CD4-positive, alpha-beta T cell treated with Interleukin-15 for 4 hours (primary cell): Measurements from ENCODE around the gene PPP2R2D.

Source experiments
- DNase-seq: peaks from one replicate; pipeline ENCODE4 v3.0.0-alpha.2; 2020; ENCODE audit warnings: low spot score

The PPP2R2D gene

GRCh38 chr10:131929122-131929845 is 28.5 kb downstream of the PPP2R2D start:
- DNase-seq = no peak

GRCh38 chr10:131930150-131930549 is 29.3 kb downstream of the PPP2R2D start:
- no peak for DNase-seq

- no peak for DNase-seq
Measured at GRCh38 chr10:131930586-131931330, 29.9 kb downstream of the PPP2R2D start.

- no peak for DNase-seq
Measured at GRCh38 chr10:131931981-131932380, 31.2 kb downstream of the PPP2R2D start.

GRCh38 chr10:131933016-131933695 is 32.3 kb downstream of the PPP2R2D start:
- DNase-seq = no peak

GRCh38 chr10:131933696-131934086 is 32.9 kb downstream of the PPP2R2D start:
- DNase-seq = no peak

- no peak for DNase-seq
Measured at GRCh38 chr10:131934769-131935168, 34.0 kb downstream of the PPP2R2D start.

GRCh38 chr10:131935260-131935659 is 34.5 kb downstream of the PPP2R2D start:
- no peak for DNase-seq

- no peak for DNase-seq
Measured at GRCh38 chr10:131936294-131936693, 35.5 kb downstream of the PPP2R2D start.

- no peak for DNase-seq
Measured at GRCh38 chr10:131936736-131937135, 35.9 kb downstream of the PPP2R2D start.

GRCh38 chr10:131937836-131938235 is 37.0 kb downstream of the PPP2R2D start:
- no peak for DNase-seq

GRCh38 chr10:131938681-131939080 is 37.9 kb downstream of the PPP2R2D start:
- no peak for DNase-seq

- no peak for DNase-seq
Measured at GRCh38 chr10:131942455-131942854, 41.6 kb downstream of the PPP2R2D start.

GRCh38 chr10:131943021-131943814 is 42.4 kb downstream of the PPP2R2D start:
- no peak for DNase-seq

- DNase-seq = no peak
Measured at GRCh38 chr10:131944412-131944811, 43.6 kb downstream of the PPP2R2D start.

GRCh38 chr10:131944976-131945695 is 44.3 kb downstream of the PPP2R2D start:
- DNase-seq = no peak

- no peak for DNase-seq
Measured at GRCh38 chr10:131946321-131946751, 45.5 kb downstream of the PPP2R2D start.

- no peak for DNase-seq
Measured at GRCh38 chr10:131946880-131947279, 46.1 kb downstream of the PPP2R2D start.

- no peak for DNase-seq
Measured at GRCh38 chr10:131947631-131948347, 47.0 kb downstream of the PPP2R2D start.

- DNase-seq = no peak
Measured at GRCh38 chr10:131948501-131948900, 47.7 kb downstream of the PPP2R2D start.
